BJ (cell line): Measurements from ENCODE around the gene MARK1. TPM values are rescaled to one million over a fixed set of nuclear protein-coding genes. Genes with fewer than 3 reads are reported as not detected.

Experiments
- CTCF ChIA-PET: fragments of 350-600 bp; formaldehyde crosslinking; extraction: SDS; loops from one replicate; lab custom pipeline; 2021; ENCODE audit warnings: antibody characterized with exemption, inconsistent platforms; lab: Yijun Ruan, JAX
- POLR2A ChIA-PET: fragments of 300-600 bp; sonication (Branson Sonifier 250); formaldehyde crosslinking; extraction: SDS; loops from one replicate; lab custom pipeline; 2021; ENCODE audit warnings: antibody characterized with exemption; lab: Charles Lee
- DNase-seq: peaks from one replicate; pipeline ENCODE4 v3.0.0-alpha.2; 2011; ENCODE audit warnings: low read depth
- H3K27me3 ChIP-seq: 2 replicates; pipeline ENCODE4 v1.6.0; 2011; ENCODE audit warnings: low read length; ENCODE audit not compliant: control insufficient read depth, insufficient read depth
- H3K36me3 ChIP-seq: 2 replicates; pipeline ENCODE4 v1.5.1; 2011; ENCODE audit warnings: low read length; ENCODE audit not compliant: control insufficient read depth, insufficient read depth
- H3K4me3 ChIP-seq: 2 replicates; pipeline ENCODE4 v1.5.1; 2011; ENCODE audit warnings: low read depth, mild to moderate bottlenecking, control low read depth, low read length
- CTCF ChIP-seq: IDR thresholded peaks from 2 replicates; pipeline ENCODE4 v1.5.1; 2011; ENCODE audit warnings: low read depth, mild to moderate bottlenecking, control low read depth, inconsistent platforms, low read length, moderate library complexity; ENCODE audit not compliant: insufficient read depth
- polyA minus RNA-seq: library from RNA; depleted of rRNA, polyadenylated mRNA; stranded (reverse); fragments of >200 nt; gene quantifications from 2 replicates; pipeline ENCODE4 v1.2.3, GENCODE V29; 2011; rRNA and poly(A)+ RNA removed
- polyA plus RNA-seq: library from polyadenylated mRNA; depleted of rRNA; stranded (reverse); fragments of >200 nt; gene quantifications from 2 replicates; pipeline ENCODE4 v1.2.3, GENCODE V29; 2011; rRNA removed

MARK1 gene
- polyA plus RNA-seq (0.97 and 1.4 TPM in 2 replicates), polyA minus RNA-seq (1.2 and 2.7 TPM in 2 replicates)

DNA sequence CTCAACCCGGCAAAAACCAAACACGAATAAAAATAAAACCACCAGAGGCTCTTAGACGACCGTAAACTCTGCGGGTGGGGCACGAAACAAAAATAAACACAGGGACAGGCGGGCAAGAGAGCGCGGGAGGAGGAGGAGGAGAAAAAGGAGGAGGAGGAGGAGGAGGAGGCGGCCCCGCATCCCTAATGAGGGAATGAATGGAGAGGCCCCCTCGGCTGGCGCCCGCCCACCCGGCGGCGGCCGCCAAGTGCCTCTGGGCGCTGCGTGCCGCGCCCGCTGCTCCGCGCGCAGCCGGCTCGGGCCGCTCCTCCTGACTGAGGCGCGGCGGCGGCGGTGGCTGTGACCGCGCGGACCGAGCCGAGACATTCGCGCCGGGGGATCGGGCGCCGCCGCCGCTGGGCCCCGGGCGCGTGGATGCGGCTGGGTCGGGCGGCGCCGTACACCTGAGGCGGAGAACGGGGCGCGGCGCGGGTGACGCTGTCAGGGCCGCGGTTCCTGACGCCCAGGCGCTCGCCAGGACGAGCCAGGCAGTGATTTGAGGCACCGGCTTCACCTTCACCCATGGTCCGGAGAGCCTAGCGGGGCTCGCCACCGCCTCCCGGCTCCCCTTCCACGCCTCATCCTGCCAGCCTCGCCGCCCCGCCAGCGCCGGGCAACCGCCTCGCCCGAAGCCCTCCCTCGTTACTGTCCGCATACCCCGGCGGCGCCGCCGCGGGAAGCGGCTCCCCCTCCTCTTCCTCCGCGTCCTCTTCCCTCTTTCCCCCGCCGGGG is at the start of gene MARK1:
Gene MARK1 (plus strand): TSS at position 229 of the 771 bp plus-strand sequence. CDS start 687 bp downstream, outside the sequence.
- TF ChIP-seq CTCF, result no peak
- H3K36me3 ChIP-seq, result no peaks in the 10 kb centered on the region
- ChIA-PET CTCF (interaction anchor here (0.6 to 1.1 kb wide), 2 partner anchors 10 to 190 kb away, joined by 3 read pairs; no protein-coding TSS in a partner anchor), POLR2A (no interaction called here)
- H3K4me3 ChIP-seq, result peak within 1 kb of the TSS; percentile 79
- peak; percentile 21 for DNase-seq
- peaks cover 4% of the 10 kb centered on the region for H3K27me3 ChIP-seq

GRCh38 chr1:220483700-220484099 is 44.2 kb upstream of the MARK1 start:
- POLR2A ChIA-PET, result interaction anchor here (0.6 kb wide), 1 partner anchor 250 kb away, joined by 3 read pairs; no protein-coding TSS in a partner anchor
- peak; percentile 87 for DNase-seq
- CTCF ChIA-PET, result interaction anchor here (0.9 to 1.2 kb wide), 3 partner anchors 14 to 188 kb away, joined by 3 to 4 read pairs (median 3); no protein-coding TSS in a partner anchor

DNA sequence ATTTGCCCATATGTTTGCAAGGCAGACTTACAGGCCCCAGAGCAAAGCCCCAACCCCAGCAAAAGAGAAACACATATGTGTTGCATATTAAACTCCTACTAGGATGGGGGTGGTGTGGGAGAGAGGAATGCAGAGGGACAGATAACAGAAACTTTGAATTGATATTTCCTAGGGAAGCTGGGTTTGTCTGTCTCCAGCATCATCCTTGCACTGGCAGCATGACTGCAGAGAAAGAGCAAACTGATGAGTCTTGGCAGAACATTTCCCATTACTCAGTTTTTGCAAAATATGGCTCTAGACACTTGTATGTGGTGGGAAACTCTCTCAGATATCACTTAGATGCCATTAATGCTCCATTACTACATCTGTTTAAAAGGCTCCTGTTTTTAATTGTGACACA is 43.8 kb upstream of the MARK1 start:
- no peak for TF ChIP-seq CTCF
- H3K27me3 ChIP-seq, result no peaks in the 10 kb centered on the region
- H3K4me3 ChIP-seq, result no peak overlapping the region
- no peak for DNase-seq
- ChIA-PET POLR2A (no interaction called here), CTCF (interaction anchor here (0.9 to 1.2 kb wide), 2 partner anchors 14 to 20 kb away, joined by 3 read pairs; no protein-coding TSS in a partner anchor)
- no peaks in the 10 kb centered on the region for H3K36me3 ChIP-seq

More at GRCh38 chr1:220483700-220484099, 44.2 kb upstream of the MARK1 start:
- H3K36me3 ChIP-seq, result no peaks in the 10 kb centered on the region
- TF ChIP-seq CTCF, result no peak
- H3K4me3 ChIP-seq, result no peak overlapping the region
- no peaks in the 10 kb centered on the region for H3K27me3 ChIP-seq

DNA sequence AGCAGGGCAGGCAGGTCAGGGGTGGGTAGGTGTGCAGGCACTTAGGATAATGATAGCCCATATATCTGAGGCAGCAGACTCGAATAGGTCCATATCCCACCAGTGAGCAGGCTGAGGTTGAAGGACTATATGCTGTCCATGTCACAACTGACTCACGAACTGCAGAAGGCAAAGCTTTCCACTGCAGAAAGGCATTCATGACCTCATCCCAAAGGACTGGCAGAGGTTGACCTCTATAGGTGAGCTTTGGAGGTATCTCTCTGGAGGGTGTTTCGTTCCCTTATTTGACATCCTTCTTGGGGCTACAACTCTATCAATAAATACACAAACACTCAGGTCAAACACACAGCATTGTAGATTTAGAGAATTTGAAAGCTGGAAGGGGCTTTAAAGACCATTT is 42.8 kb upstream of the MARK1 start:
- Histone ChIP-seq H3K4me3 (no peak overlapping the region), H3K27me3 (no peaks in the 10 kb centered on the region), H3K36me3 (no peaks in the 10 kb centered on the region)
- CTCF ChIA-PET, result no interaction called here
- TF ChIP-seq CTCF, result no peak
- no peak for DNase-seq
- POLR2A ChIA-PET, result no interaction called here

DNA sequence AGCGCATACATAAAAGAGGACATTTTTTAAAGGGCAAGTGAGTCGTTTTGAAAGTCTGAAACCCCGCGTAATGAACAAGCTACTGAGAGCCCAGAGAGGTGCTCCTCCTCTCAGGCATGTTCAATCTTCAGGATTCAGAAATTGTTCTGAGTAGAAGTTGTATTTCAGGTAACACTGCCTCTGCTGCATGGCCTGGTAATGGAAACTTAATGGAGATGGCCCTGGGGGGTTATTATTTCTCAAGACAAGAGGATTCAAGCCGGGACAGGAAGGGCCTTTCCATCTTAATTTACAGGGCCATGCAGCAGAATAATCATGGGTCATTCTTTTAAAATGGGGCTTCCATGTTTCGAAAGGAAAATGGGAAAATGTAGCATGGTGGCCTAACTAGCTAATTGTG is 42.1 kb upstream of the MARK1 start:
- TF ChIP-seq CTCF, result no peak
- H3K36me3 ChIP-seq, result no peaks in the 10 kb centered on the region

More for the DNA sequence above, 42.1 kb upstream of the MARK1 start:
- DNase-seq, result no peak
- Histone ChIP-seq H3K4me3 (no peak overlapping the region), H3K27me3 (no peaks in the 10 kb centered on the region)
- ChIA-PET CTCF (no interaction called here), POLR2A (no interaction called here)
